Measurements from ENCODE around the gene EPHB2. TPM values are rescaled to one million over a fixed set of nuclear protein-coding genes. Genes with fewer than 3 reads are reported as not detected.

Gene EPHB2
- total RNA-seq, 6 experiments from 2014 or later: 0.24 to 1.8 (median 0.62) TPM

DNA sequence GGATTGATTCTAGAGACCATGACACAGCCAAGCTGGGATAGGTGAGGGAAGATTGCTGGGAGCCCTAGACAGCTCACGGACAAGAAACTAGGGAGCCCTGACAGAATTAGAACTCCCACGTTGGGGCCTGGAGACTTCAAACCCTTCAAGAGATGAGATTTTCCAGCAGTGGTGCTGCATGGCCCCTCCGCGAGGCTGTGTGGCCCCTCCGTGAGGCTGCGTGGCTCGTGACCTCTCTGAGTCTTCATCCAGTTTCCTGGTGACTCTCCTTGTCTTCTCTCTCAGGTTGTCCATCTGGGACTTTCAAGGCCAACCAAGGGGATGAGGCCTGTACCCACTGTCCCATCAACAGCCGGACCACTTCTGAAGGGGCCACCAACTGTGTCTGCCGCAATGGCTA, 152.1 kb downstream of the EPHB2 start:
- intact Hi-C loops (cut with DNase I): no loop called here
- H3K4me1 ChIP-seq: no peaks in the 10 kb centered on the region
- no peaks in the 10 kb centered on the region for H3K27me3 ChIP-seq
- H3K9me3 ChIP-seq: no peaks in the 10 kb centered on the region
- TF ChIP-seq CTCF (IDR thresholded peaks at IDR 0.05) (no peak), POLR2A (IDR thresholded peaks at IDR 0.05) (no peak)
- no CpG with 5 or more reads among the region's 9 CpGs for WGBS (ENCODE audit: insufficient coverage, low coverage, low lambda C conversion rate, missing lambda C conversion rate)
- H3K36me3 ChIP-seq: no peaks in the 10 kb centered on the region
- no peak for DNase-seq
- no peak for ATAC-seq
- no peak overlapping the region for H3K4me3 ChIP-seq
- no peak overlapping the region for H3K27ac ChIP-seq

DNA sequence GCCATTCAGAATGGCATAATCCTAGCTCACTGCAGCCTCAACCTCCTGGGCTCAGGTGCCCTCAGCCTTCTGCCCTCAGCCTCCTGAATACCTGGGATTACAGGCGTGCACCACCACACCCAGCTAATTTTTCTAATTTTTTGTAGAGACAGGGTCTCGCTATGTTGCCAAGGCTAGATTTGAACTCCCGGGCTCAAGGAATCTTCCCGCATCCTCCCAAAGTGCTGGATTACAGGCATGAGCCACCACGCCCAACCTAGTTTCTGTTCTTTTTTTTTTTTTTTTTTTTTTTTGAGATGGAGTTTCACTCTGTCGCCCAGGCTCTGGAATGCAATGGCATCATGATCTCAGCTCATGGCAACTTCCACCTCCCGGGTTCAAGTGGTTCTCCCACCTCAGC, 153.1 kb downstream of the EPHB2 start:
- Histone ChIP-seq H3K4me1 (no peaks in the 10 kb centered on the region), H3K27ac (no peak overlapping the region), H3K27me3 (no peaks in the 10 kb centered on the region), H3K4me3 (no peak overlapping the region), H3K9me3 (no peaks in the 10 kb centered on the region), H3K36me3 (no peaks in the 10 kb centered on the region)
- ATAC-seq (no peak), DNase-seq (no peak)
- intact Hi-C loops (cut with DNase I): no loop called here
- WGBS (ENCODE audit: insufficient coverage, low coverage, low lambda C conversion rate, missing lambda C conversion rate): 82% methylated on average over 7 of the region's 7 CpGs
- TF ChIP-seq POLR2A (IDR thresholded peaks at IDR 0.05): no peak
- no peak for TF ChIP-seq CTCF (IDR thresholded peaks at IDR 0.05)

- intact Hi-C loops (cut with DNase I): no loop called here
- Histone ChIP-seq H3K27me3 (no peaks in the 10 kb centered on the region), H3K4me1 (no peaks in the 10 kb centered on the region), H3K9me3 (no peaks in the 10 kb centered on the region), H3K27ac (no peak overlapping the region), H3K4me3 (no peak overlapping the region), H3K36me3 (no peaks in the 10 kb centered on the region)
- DNase-seq (no peak), ATAC-seq (no peak)
- WGBS (ENCODE audit: insufficient coverage, low coverage, low lambda C conversion rate, missing lambda C conversion rate): 87% methylated on average over 3 of the region's 24 CpGs
- no peak for TF ChIP-seq CTCF (IDR thresholded peaks at IDR 0.05)
- TF ChIP-seq POLR2A (IDR thresholded peaks at IDR 0.05): no peak
These were observed 154.2 kb downstream of the EPHB2 start for GRCh38 chr1:22864886-22865285.

- Histone ChIP-seq H3K4me3 (no peak overlapping the region), H3K36me3 (no peaks in the 10 kb centered on the region), H3K4me1 (no peaks in the 10 kb centered on the region), H3K27ac (no peak overlapping the region), H3K27me3 (no peaks in the 10 kb centered on the region), H3K9me3 (no peaks in the 10 kb centered on the region)
- no peak for DNase-seq
- intact Hi-C loops (cut with DNase I): no loop called here
- WGBS (ENCODE audit: insufficient coverage, low coverage, low lambda C conversion rate, missing lambda C conversion rate): 38% methylated on average over 4 of the region's 5 CpGs
- ATAC-seq: no peak
- TF ChIP-seq CTCF (IDR thresholded peaks at IDR 0.05): no peak
- no peak for TF ChIP-seq POLR2A (IDR thresholded peaks at IDR 0.05)
These were observed 155.1 kb downstream of the EPHB2 start for GRCh38 chr1:22865736-22866135.

DNA sequence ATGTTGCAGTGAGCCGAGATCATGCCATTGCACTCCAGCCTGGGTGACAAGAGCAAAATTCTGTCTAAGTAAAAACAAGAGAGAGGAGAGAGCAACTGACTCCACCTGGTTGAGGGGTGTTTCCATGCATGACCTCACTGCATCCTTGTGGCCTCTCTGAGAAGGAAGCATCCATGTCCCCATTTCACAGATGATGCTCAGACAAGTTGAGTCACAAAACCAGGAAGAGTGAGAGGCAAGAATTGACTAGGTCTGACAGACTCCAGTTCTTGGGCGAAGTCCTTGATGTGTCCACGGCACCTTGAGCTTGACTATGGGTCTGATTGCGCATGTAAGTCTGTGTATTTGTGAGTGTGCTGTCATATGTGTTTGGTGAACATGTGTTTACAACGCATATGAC, 156.2 kb downstream of the EPHB2 start:
- Histone ChIP-seq H3K36me3 (no peaks in the 10 kb centered on the region), H3K4me3 (no peak overlapping the region), H3K9me3 (no peaks in the 10 kb centered on the region), H3K4me1 (no peaks in the 10 kb centered on the region), H3K27ac (no peak overlapping the region), H3K27me3 (no peaks in the 10 kb centered on the region)
- DNase-seq: no peak
- no peak for ATAC-seq
- intact Hi-C loops (cut with DNase I): no loop called here
- 63% methylated on average over 1 of the region's 5 CpGs for WGBS (ENCODE audit: insufficient coverage, low coverage, low lambda C conversion rate, missing lambda C conversion rate)
- TF ChIP-seq POLR2A (IDR thresholded peaks at IDR 0.05): no peak
- no peak for TF ChIP-seq CTCF (IDR thresholded peaks at IDR 0.05)
